ENCODE results near the gene MMP25.
"Not testable (repeated sequence)": the region's sequence is repeated elsewhere in the genome, so short reads cannot be mapped to it uniquely, and the experiment has no call there.

Gene MMP25

GRCh38 chr16:3030222-3031212, 15.8 kb upstream of the MMP25 start:
- no peak for DNase-seq

- no peak for DNase-seq
These were observed 13.7 kb upstream of the MMP25 start for GRCh38 chr16:3032624-3033023.

- DNase-seq: no peak
These were observed 10.9 kb upstream of the MMP25 start for GRCh38 chr16:3035289-3035971.

GRCh38 chr16:3035972-3036725, 10.2 kb upstream of the MMP25 start:
- no peak for DNase-seq

- DNase-seq: no peak
These were observed 9.5 kb upstream of the MMP25 start, which contains the start of gene BICDL2 for GRCh38 chr16:3036726-3037315. Gene BICDL2, minus strand, starts transcription at chr16:3036944. Its CDS starts 1,448 bp downstream, at chr16:3035496.

GRCh38 chr16:3038256-3038655, 8.1 kb upstream of the MMP25 start:
- no peak for DNase-seq

GRCh38 chr16:3038896-3039295, 7.5 kb upstream of the MMP25 start:
- no peak for DNase-seq

GRCh38 chr16:3042376-3042775, 4.0 kb upstream of the MMP25 start:
- DNase-seq: no peak

- DNase-seq: no peak
These were observed 1.7 kb upstream of the MMP25 start for GRCh38 chr16:3044708-3045107.

- DNase-seq: no peak
These were observed 453 bp downstream of the MMP25 start for GRCh38 chr16:3046641-3047386.

GRCh38 chr16:3047387-3047720, 993 bp downstream of the MMP25 start:
- no peak for DNase-seq

GRCh38 chr16:3049921-3050481, 3.6 kb downstream of the MMP25 start:
- no peak for DNase-seq

GRCh38 chr16:3050487-3050886, 4.1 kb downstream of the MMP25 start:
- no peak for DNase-seq

- no peak for DNase-seq
These were observed 4.6 kb downstream of the MMP25 start for GRCh38 chr16:3051009-3051408.

GRCh38 chr16:3051494-3051893, 5.1 kb downstream of the MMP25 start:
- DNase-seq: no peak

- DNase-seq: not testable (repeated sequence)
These were observed 6.4 kb downstream of the MMP25 start for GRCh38 chr16:3052571-3053329.

- DNase-seq: not testable (repeated sequence)
These were observed 7.0 kb downstream of the MMP25 start for GRCh38 chr16:3053330-3053710.

GRCh38 chr16:3054965-3055733, 8.8 kb downstream of the MMP25 start:
- no peak for DNase-seq

GRCh38 chr16:3055734-3056115, 9.4 kb downstream of the MMP25 start:
- DNase-seq: not testable (repeated sequence)

Measured in DMS 273 treated with DMSO at 0.1 percent for 48 hours (cell line).